Nephron (organoid): Measurements from ENCODE around the gene ABLIM2.

Experiments
- H3K27ac Mint-ChIP-seq, 3 experiments: 2 replicates each; pipeline ENCODE4 v1.8.0; 2020; ENCODE audit warnings: mixed read lengths in 3 of 3, mild to moderate bottlenecking in 2 of 3, moderate library complexity in 1 of 3
- H3K27me3 Mint-ChIP-seq: 2 replicates; pipeline ENCODE4 v1.8.0; 2021; ENCODE audit warnings: low read depth, mild to moderate bottlenecking, moderate library complexity, mixed read lengths
- H3K36me3 Mint-ChIP-seq: 2 replicates; pipeline ENCODE4 v1.8.0; 2020; ENCODE audit warnings: low read depth, mixed read lengths
- H3K4me1 Mint-ChIP-seq: 2 replicates; pipeline ENCODE4 v1.8.0; 2020; ENCODE audit warnings: mixed read lengths
- H3K4me3 Mint-ChIP-seq, 3 experiments: 2 replicates each; pipeline ENCODE4 v1.8.0; 2020; ENCODE audit warnings: mild to moderate bottlenecking in 3 of 3, mixed read lengths in 3 of 3, moderate library complexity in 2 of 3
- H3K9me3 Mint-ChIP-seq: 2 replicates; pipeline ENCODE4 v1.8.0; 2020; ENCODE audit warnings: mixed read lengths
- CTCF ChIP-seq, 3 experiments: fragments of 200-600 bp; sonication (generic); IDR thresholded peaks; one replicate each; pipeline ENCODE4 v1.5.0; 2021; ENCODE audit warnings: antibody characterized with exemption in 3 of 3; ENCODE audit not compliant: unreplicated experiment in 3 of 3

ABLIM2 gene

DNA sequence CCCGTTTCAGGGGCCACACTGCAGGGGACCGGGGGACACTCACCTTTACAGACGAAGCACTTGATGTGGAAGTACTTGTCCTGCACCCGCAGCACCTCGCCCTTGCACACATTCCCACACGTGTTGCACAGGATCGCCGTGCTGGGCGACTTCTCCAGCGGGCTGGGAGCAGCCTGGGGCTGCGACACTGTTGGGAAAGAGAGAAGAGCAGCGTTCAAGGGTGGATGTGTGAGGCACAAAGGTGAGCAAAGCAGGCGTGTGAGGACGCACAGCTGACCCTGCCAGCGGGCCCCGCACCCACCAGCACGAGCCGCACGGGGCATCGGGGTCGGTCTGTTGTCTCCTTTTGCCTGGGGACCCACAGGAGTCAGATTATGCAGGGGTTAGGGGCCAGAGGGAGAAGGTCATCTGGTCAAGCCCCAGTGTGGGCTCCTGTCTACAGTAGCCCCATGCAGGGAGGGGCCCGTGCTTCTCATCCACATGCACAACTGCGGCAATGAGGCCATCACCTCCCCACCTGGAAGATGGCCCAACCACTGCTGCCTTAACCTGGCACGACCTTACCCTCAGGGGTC lies 52.1 kb downstream of the ABLIM2 start:
- Mint-ChIP-seq H3K36me3 (no peaks in the 10 kb centered on the region), H3K27ac (no peak overlapping the region), H3K4me3 (no peak overlapping the region), H3K4me1 (peaks cover 2% of the 10 kb centered on the region), H3K27me3 (peaks cover 27% of the 10 kb centered on the region), H3K9me3 (no peaks in the 10 kb centered on the region)
- TF ChIP-seq CTCF (IDR thresholded peaks at IDR 0.05; ENCODE audit: unreplicated experiment in 3 of 3), result no peak

- no peak overlapping the region for H3K4me3 Mint-ChIP-seq
- H3K4me1 Mint-ChIP-seq, result peaks cover 11% of the 10 kb centered on the region
- no peaks in the 10 kb centered on the region for H3K36me3 Mint-ChIP-seq
- no peak overlapping the region for H3K27ac Mint-ChIP-seq
- no peaks in the 10 kb centered on the region for H3K9me3 Mint-ChIP-seq
- peaks cover 27% of the 10 kb centered on the region for H3K27me3 Mint-ChIP-seq
- no peak for TF ChIP-seq CTCF (IDR thresholded peaks at IDR 0.05; ENCODE audit: unreplicated experiment in 3 of 3)
These were observed 53.1 kb downstream of the ABLIM2 start for GRCh38 chr4:8105306-8106100.

GRCh38 chr4:8104491-8105305 lies 53.9 kb downstream of the ABLIM2 start:
- no peak overlapping the region for H3K27ac Mint-ChIP-seq
- H3K9me3 Mint-ChIP-seq, result no peaks in the 10 kb centered on the region
- H3K27me3 Mint-ChIP-seq, result peaks cover 27% of the 10 kb centered on the region
- H3K4me3 Mint-ChIP-seq, result no peak overlapping the region
- no peaks in the 10 kb centered on the region for H3K36me3 Mint-ChIP-seq
- H3K4me1 Mint-ChIP-seq, result peaks cover 11% of the 10 kb centered on the region
- no peak for TF ChIP-seq CTCF (IDR thresholded peaks at IDR 0.05; ENCODE audit: unreplicated experiment in 3 of 3)

DNA sequence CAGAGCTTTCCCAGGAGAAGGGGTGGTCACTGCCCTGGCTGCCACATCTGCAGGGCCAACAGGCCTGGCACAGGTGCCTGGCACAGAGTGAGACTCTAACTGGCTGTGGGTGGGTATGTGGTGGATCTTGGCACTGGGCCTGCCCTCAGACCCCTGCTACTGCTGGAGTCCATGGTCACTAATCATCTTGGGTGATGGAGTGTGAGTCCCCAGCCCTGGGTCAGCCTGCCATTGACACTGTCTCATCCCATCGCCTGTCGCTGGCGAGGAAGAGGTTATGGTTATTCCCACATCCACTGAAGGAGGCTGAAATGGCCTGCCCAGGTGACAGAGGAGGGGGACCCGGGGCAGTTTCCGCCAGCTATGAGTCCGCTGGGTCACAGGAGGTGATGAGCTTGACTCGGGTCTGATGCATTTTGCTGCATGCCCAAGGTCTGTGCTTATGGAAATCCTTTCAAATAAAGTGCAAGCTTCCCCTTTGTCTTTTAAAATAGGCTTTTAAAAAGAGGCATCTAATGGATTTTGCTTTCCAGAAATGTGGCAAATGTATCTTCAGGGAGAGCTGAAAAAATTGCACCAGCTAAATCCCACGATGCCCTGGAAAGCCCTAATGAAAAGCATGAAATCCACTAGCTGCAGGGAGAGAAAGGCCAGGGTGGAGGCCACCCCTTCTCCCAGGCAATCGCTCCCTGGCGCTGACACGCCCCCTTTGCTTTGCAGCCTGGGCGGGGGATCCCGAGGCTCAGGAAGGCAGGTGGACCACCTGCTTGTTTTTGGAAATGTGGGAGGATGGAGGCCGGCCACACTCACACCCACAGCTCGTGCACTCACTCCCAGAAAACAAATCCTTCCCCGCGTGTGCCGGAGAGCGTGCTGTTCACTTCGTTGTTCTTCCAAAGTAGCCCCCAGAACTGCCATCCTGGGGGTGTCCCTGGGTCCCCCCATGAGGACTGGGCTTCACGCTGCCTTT lies 54.9 kb downstream of the ABLIM2 start:
- Mint-ChIP-seq H3K9me3 (no peaks in the 10 kb centered on the region), H3K4me3 (no peak overlapping the region), H3K36me3 (no peaks in the 10 kb centered on the region), H3K27ac (no peak overlapping the region), H3K27me3 (peaks cover 25% of the 10 kb centered on the region), H3K4me1 (peaks cover 11% of the 10 kb centered on the region)
- no peak for TF ChIP-seq CTCF (IDR thresholded peaks at IDR 0.05; ENCODE audit: unreplicated experiment in 3 of 3)

- peaks cover 24% of the 10 kb centered on the region for H3K27me3 Mint-ChIP-seq
- no peak overlapping the region for H3K27ac Mint-ChIP-seq
- H3K4me3 Mint-ChIP-seq, result no peak overlapping the region
- no peaks in the 10 kb centered on the region for H3K9me3 Mint-ChIP-seq
- H3K36me3 Mint-ChIP-seq, result no peaks in the 10 kb centered on the region
- no peak for TF ChIP-seq CTCF (IDR thresholded peaks at IDR 0.05; ENCODE audit: unreplicated experiment in 3 of 3)
- peaks cover 11% of the 10 kb centered on the region for H3K4me1 Mint-ChIP-seq
These were observed 55.8 kb downstream of the ABLIM2 start for GRCh38 chr4:8102831-8103230.
